Measurements from ENCODE around the gene CENPX. TPM values are rescaled to one million over a fixed set of nuclear protein-coding genes. Genes with fewer than 3 reads are reported as not detected.

Gene CENPX
- total RNA-seq, 4 donors from 2014 or later, result 46.0 to 74.0 (median 57.5) TPM

DNA sequence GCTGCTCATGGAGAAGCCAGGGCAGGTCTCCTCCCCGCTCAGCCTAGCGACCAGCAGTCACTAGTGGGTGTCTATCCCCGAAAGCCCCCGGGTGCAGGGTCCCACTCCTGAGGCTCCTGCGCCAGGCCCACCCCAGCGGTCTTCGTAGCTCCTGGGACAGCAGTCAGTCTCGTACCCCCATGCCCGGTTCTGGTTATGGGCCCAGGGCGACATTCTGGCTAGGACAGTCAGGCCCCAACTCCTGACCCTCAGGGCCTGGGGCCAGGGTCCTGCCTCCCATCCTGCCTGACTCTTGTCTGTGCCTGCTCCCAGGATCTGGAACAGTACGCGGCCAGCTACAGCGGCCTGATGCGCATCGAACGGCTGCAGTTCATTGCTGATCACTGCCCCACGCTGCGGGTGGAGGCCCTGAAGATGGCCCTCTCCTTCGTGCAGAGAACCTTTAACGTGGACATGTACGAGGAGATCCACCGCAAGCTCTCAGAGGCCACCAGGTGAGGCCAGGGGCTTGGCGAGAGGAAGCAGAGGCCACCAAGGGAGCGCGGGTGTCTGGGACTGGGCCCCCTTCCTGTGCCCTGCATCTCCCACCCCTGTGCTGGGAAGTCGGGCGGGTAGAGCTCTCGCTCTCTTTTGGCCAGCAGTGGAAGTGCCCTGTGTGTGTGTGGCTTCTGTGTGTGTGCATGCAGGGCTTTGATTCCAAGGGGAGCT lies 31.0 kb upstream of the CENPX start:
- TF ChIP-seq, protein P1, sequence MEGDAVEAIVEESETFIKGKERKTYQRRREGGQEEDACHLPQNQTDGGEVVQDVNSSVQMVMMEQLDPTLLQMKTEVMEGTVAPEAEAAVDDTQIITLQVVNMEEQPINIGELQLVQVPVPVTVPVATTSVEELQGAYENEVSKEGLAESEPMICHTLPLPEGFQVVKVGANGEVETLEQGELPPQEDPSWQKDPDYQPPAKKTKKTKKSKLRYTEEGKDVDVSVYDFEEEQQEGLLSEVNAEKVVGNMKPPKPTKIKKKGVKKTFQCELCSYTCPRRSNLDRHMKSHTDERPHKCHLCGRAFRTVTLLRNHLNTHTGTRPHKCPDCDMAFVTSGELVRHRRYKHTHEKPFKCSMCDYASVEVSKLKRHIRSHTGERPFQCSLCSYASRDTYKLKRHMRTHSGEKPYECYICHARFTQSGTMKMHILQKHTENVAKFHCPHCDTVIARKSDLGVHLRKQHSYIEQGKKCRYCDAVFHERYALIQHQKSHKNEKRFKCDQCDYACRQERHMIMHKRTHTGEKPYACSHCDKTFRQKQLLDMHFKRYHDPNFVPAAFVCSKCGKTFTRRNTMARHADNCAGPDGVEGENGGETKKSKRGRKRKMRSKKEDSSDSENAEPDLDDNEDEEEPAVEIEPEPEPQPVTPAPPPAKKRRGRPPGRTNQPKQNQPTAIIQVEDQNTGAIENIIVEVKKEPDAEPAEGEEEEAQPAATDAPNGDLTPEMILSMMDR (IDR thresholded peaks at IDR 0.05; ENCODE audit: low read depth), result no peak

DNA sequence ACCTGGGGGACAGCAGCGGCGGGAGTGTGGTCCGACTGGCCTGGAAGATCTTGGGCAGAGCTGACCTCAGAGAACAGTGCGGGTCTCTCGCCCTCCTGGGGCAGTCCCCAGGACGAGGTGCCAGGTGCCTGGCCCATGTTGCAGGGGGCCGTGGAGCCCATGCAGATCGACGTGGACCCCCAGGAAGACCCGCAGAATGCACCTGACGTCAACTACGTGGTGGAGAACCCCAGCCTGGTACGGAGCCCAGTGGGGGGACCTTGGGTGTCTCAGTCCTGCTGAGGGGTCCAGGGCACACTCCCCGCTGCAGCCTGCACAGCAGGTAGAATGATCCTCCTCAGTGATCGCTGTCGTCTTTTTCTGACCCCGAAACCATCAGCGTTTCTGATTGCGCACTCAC lies 30.5 kb upstream of the CENPX start:
- TF ChIP-seq, protein P1 (IDR thresholded peaks at IDR 0.05; ENCODE audit: low read depth), result no peak

DNA sequence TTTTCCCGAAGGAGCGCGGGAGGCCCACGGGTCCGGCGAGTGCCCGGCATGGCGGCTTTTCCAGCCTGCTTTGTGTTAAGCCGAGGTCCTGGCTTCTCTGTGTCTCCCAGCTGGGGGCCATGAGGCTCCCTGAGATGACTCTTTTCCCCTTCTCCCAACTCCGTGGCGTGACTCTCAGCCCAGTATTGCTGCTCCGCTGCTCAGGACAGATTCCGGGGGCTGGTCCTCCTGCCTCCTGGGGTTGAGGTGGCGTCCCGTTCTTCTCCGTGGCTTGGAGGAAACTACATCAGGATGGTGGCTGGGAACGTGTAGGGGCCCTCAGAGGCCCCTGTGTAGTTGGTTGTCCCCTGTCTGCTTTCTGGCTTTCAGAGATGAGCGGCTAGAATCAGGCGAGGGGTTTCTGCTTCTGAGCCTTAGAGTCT lies 30.0 kb upstream of the CENPX start:
- TF ChIP-seq, protein P1 (IDR thresholded peaks at IDR 0.05; ENCODE audit: low read depth), result no peak

DNA sequence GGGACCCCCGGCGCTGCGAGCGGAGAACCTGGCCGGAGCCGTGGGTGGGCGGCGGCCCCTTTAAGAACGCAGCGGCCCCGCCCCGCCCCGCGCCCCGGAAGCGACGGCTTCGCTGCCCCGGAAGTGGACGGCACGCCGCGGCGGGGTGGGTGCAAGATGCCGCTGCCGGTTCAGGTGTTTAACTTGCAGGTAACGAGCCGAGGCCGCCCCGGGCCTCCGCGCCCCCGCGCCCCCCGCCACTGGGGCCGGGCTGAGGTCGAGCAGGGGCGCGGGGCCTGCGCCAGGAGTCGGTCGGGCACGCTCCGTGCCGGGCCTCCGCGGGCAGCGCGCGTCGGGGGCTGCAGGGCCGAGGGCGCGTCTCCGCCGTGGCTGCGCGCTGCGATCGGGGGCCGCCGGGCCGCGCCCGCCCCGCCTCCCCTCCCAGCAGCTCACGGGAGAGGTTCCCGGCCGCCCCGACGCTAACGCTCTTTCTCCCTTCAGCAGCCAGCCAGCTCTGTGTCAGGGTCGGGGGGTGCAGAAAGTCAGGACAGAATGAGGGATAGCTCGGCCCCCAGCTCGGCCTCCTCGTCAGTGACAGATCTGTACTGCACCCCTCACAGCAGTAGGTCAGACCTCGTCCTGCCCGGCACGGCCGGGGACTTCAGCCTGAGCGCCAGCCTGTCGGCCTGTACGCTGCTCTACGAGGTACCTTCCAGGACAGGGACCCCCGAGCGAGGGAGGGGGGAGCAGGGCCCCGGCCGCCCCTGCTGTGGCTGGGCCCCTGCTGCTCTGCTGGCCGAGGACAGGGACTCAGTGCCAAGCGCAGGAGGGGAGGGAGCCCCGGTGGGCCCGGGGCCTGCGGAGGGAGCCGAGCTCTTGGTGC lies 29.3 kb upstream of the CENPX start, which contains the start of the genes GPS1 and RFNG:
Gene GPS1, plus strand, starts transcription at position 123 of the 862 bp plus-strand sequence. Its CDS starts 34 bp downstream, at position 157.
Gene RFNG, minus strand, starts transcription at position 36 of the 862 bp plus-strand sequence. CDS start 45 bp downstream, outside the sequence.
- TF ChIP-seq, protein P1 (IDR thresholded peaks at IDR 0.05; ENCODE audit: low read depth), result no peak

DNA sequence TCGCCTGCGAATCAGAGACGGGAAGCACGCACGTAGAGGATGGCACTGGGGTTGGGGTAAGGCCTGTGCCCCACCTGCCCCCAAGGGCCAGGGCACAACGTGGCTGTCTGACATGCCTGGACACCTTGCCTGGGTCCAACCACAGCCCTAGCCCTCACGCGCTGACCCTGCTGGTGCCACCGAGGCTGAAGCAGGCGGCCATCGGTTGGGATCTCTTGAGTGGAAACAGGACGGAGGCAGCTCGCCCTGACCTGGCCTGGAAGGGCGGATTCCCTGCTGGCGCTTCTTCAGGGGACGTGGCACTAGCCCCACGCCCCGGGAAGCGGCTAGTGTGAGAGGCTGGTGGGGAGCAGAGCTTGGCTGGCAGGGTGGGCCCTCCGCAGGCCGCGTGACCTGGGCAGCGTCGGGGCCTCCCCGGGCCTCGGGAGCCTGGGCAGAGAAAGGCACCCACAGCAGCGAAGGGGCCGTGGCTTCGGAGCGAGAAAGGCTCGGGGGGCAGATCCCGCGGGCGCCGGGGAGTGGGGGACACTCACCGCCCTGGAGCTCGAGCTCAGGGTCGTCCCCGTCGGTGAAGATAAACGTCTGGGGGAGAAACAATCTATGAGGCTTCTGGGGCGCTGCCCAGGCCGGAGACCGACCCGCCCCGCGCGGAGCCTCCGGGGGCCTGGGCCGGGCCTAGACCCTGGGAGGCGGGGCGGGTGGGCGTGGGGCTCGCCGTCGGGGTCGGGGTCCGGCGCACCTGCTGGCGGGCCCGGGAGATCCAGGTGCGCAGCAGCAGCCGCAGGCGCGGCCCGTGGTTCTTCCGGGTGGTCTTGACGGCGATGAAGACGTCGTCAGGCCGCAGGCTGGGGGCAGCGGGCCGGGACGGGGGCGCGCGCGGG lies 28.3 kb upstream of the CENPX start:
- TF ChIP-seq, protein P1 (IDR thresholded peaks at IDR 0.05; ENCODE audit: low read depth), result no peak

DNA sequence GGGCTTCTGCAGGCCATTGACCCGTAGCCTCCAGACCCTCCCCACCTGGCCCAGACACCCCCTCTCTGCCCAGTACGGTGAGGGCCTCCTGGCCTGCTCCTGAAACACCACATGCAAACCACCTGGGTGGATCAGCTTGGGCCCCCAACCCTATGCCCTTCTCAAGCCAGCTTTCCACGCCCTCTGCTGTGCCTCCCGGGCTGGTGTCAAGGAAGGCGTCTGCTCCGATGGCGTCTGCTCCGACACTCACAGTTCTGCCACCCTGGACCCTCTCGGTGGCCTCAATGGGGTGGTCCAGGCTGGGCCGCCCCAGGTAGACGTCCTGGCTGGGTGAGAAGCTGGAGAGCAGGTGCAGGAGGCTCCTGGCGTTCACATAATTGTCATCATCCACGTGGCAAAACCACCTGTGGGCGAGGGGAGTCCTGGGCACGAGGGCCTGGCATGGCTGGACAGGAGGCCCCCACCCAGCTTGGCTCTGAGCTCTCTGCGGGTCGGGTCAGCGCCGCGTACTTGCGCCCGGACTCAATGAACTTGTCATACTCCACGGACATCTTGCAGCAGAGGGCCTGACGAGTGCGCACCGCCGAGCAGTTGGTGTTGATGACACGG lies 27.6 kb upstream of the CENPX start:
- TF ChIP-seq, protein P1 (IDR thresholded peaks at IDR 0.05; ENCODE audit: low read depth), result no peak
